Activated B cell treated with CpG ODN at 0.5 μM for 24 hours (primary cell): Measurements from ENCODE around the gene KIAA1217. TPM values are rescaled to one million over a fixed set of nuclear protein-coding genes. Genes with fewer than 3 reads are reported as not detected.

Experiments used
- ATAC-seq: fragments of 200-7000 bp; cut with Tn5 transposase; one replicate; pipeline ENCODE4 v1.10.0; 2021; ENCODE audit warnings: low read depth, mild to moderate bottlenecking, moderate library complexity
- CTCF ChIA-PET: fragments of 350-600 bp; sonication (Branson Sonifier 250); formaldehyde crosslinking; loops from one replicate; lab custom pipeline; 2021; ENCODE audit warnings: antibody characterized with exemption; lab: Charles Lee
- POLR2A ChIA-PET: fragments of 350-600 bp; sonication (Branson Sonifier 250); formaldehyde crosslinking; loops from one replicate; lab custom pipeline; 2021; ENCODE audit warnings: antibody characterized with exemption; lab: Charles Lee
- DNase-seq: peaks from one replicate; pipeline ENCODE4 v3.0.0; 2022
- H3K27ac Mint-ChIP-seq: one replicate; pipeline ENCODE4 v1.8.0; 2020; ENCODE audit warnings: mixed read lengths
- H3K27me3 Mint-ChIP-seq: one replicate; pipeline ENCODE4 v1.8.0; 2021; ENCODE audit warnings: mixed read lengths
- H3K36me3 Mint-ChIP-seq: one replicate; pipeline ENCODE4 v1.8.0; 2021; ENCODE audit warnings: low read depth, mixed read lengths
- H3K4me1 Mint-ChIP-seq: one replicate; pipeline ENCODE4 v1.8.0; 2021; ENCODE audit warnings: mixed read lengths
- H3K4me3 Mint-ChIP-seq: one replicate; pipeline ENCODE4 v1.8.0; 2020; ENCODE audit warnings: mild to moderate bottlenecking, mixed read lengths
- H3K9me3 Mint-ChIP-seq: one replicate; pipeline ENCODE4 v1.8.0; 2020; ENCODE audit warnings: mixed read lengths
- intact Hi-C: fragments of 100-400 bp; cut with micrococcal nuclease; formaldehyde crosslinking; loops from one replicate; pipeline ENCODE4 v1.15.1; 2024
- total RNA-seq: library from RNA; stranded (reverse); gene quantifications from 2 replicates; pipeline ENCODE4 v1.2.3, GENCODE V29; 2022
- TF ChIP-seq, protein P1 (sequence below): fragments of 200-600 bp; IDR thresholded peaks from one replicate; pipeline ENCODE4 v1.8.0; 2022; ENCODE audit warnings: antibody characterized with exemption, mild to moderate bottlenecking

The KIAA1217 gene
- total RNA-seq, 1 donor from 2014 or later, result 0.71 TPM

DNA sequence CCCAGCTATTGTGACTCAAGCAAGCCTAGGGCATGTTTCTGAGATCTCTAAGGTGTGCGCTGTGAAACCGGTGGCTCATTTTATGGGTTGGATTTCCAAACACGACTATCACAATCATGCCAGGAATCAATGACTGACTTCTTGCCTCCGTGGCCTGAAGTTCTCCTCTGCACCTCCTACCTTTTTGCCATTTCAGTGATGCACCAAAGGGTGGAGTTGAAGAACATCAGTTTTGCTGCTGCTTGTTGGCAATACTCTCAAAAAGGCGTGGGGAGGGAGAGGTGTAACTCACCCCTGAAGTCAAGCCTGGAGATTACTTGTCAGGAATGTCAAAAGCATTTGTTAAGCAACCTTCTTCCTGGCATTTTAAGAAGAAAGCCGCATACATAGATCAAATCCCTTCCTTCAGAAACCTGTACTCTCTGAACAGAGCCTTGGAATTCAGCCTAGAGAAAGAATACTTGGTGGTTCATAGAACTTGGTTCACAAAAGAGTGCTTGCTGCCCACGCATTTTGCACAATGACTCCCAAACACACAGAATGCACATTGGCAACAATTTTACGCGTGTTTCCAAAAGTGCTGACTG, 41.0 kb downstream of the KIAA1217 start:
- POLR2A ChIA-PET, result no interaction called here
- CTCF ChIA-PET, result no interaction called here
- H3K4me1 Mint-ChIP-seq, result no peaks in the 10 kb centered on the region

DNA sequence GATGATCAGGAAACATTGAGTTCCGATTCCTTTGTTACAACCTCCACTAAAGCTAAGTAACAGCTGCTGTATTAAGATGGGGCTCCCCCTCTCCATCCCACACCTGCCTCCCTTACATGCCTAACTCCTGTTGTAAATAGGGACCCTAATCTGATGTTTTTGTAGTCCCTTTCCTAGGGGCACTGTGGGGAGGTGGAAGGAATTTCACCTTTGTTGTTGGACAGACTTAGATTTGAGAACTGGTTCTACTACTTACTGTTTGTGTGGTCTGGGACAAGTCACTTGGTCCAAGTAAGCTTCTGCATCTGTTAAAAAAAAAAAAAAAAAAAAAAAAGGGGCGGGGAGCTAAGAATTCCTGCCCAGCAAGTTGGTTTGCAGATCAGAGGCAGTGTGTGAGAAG, 42.6 kb downstream of the KIAA1217 start:
- no peak overlapping the region for H3K4me3 Mint-ChIP-seq

More for the DNA sequence above, 41.0 kb downstream of the KIAA1217 start:
- DNase-seq (no peak), ATAC-seq (no peak)
- Mint-ChIP-seq H3K4me3 (no peak overlapping the region), H3K36me3 (no peaks in the 10 kb centered on the region), H3K27ac (no peak overlapping the region), H3K9me3 (no peaks in the 10 kb centered on the region), H3K27me3 (no peaks in the 10 kb centered on the region)
- intact Hi-C loops, result no loop called here
- TF ChIP-seq, protein P1, sequence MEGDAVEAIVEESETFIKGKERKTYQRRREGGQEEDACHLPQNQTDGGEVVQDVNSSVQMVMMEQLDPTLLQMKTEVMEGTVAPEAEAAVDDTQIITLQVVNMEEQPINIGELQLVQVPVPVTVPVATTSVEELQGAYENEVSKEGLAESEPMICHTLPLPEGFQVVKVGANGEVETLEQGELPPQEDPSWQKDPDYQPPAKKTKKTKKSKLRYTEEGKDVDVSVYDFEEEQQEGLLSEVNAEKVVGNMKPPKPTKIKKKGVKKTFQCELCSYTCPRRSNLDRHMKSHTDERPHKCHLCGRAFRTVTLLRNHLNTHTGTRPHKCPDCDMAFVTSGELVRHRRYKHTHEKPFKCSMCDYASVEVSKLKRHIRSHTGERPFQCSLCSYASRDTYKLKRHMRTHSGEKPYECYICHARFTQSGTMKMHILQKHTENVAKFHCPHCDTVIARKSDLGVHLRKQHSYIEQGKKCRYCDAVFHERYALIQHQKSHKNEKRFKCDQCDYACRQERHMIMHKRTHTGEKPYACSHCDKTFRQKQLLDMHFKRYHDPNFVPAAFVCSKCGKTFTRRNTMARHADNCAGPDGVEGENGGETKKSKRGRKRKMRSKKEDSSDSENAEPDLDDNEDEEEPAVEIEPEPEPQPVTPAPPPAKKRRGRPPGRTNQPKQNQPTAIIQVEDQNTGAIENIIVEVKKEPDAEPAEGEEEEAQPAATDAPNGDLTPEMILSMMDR, result no peak

GRCh38 chr10:24254180-24254579, 45.2 kb downstream of the KIAA1217 start:
- Mint-ChIP-seq H3K9me3 (no peaks in the 10 kb centered on the region), H3K27ac (no peak overlapping the region), H3K27me3 (no peaks in the 10 kb centered on the region), H3K4me3 (no peak overlapping the region), H3K36me3 (no peaks in the 10 kb centered on the region), H3K4me1 (no peaks in the 10 kb centered on the region)
- TF ChIP-seq, protein P1, result no peak
- DNase-seq (no peak), ATAC-seq (no peak)
- CTCF ChIA-PET, result no interaction called here
- POLR2A ChIA-PET, result no interaction called here
- intact Hi-C loops, result no loop called here

More for the DNA sequence above, 42.6 kb downstream of the KIAA1217 start:
- Mint-ChIP-seq H3K9me3 (no peaks in the 10 kb centered on the region), H3K4me1 (no peaks in the 10 kb centered on the region), H3K36me3 (no peaks in the 10 kb centered on the region), H3K27ac (no peak overlapping the region), H3K27me3 (no peaks in the 10 kb centered on the region)
- CTCF ChIA-PET, result no interaction called here
- TF ChIP-seq, protein P1, result no peak
- ATAC-seq (no peak), DNase-seq (no peak)
- intact Hi-C loops, result no loop called here
- POLR2A ChIA-PET, result no interaction called here

GRCh38 chr10:24255115-24255880, 46.4 kb downstream of the KIAA1217 start:
- Mint-ChIP-seq H3K27me3 (no peaks in the 10 kb centered on the region), H3K9me3 (no peaks in the 10 kb centered on the region), H3K36me3 (no peaks in the 10 kb centered on the region), H3K4me3 (no peak overlapping the region), H3K27ac (no peak overlapping the region), H3K4me1 (no peaks in the 10 kb centered on the region)
- POLR2A ChIA-PET, result no interaction called here
- intact Hi-C loops, result no loop called here
- CTCF ChIA-PET, result no interaction called here
- TF ChIP-seq, protein P1, result no peak
- ATAC-seq (no peak), DNase-seq (no peak)

GRCh38 chr10:24255881-24256311, 47.0 kb downstream of the KIAA1217 start:
- ChIA-PET POLR2A (no interaction called here), CTCF (no interaction called here)
- no peaks in the 10 kb centered on the region for H3K36me3 Mint-ChIP-seq
- no peak overlapping the region for H3K27ac Mint-ChIP-seq
- H3K4me3 Mint-ChIP-seq, result no peak overlapping the region
- DNase-seq, result no peak
- no peak for ATAC-seq
- no peaks in the 10 kb centered on the region for H3K4me1 Mint-ChIP-seq
- no peaks in the 10 kb centered on the region for H3K9me3 Mint-ChIP-seq
- intact Hi-C loops, result no loop called here
- TF ChIP-seq, protein P1, result no peak
- no peaks in the 10 kb centered on the region for H3K27me3 Mint-ChIP-seq
